ENCODE results near the gene FAM107A.

- no peak for TF ChIP-seq CTCF (IDR thresholded peaks at IDR 0.05; ENCODE audit: low read depth, low read length)
- no peak for TF ChIP-seq EZH2phosphoT487 (IDR thresholded peaks at IDR 0.05; ENCODE audit: low read depth)
These were observed 39.5 kb downstream of the FAM107A start for GRCh38 chr3:58537412-58538301.

Measured in OCI-LY3 (cell line).